ENCODE results near the gene XRCC1.

DNA sequence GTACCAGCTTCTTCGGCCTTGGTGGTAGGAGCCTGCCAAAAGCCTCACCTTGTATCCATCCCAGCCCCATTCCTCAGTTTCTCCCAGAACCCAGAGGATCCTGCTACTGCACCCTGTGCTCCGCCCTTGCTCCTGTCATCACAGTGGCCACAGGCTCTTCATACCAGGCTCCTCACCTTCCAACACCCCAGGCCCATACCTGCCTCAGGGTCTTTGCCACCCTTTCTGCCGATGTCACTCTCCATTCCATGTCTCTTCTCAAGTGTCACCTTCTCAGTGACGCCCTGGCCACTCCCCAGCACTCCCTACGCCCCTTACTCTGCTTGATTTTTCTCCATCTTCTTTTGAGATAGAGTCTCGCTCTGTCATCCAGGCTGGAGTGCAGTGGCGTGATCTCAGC, 34.5 kb upstream of the XRCC1 start:
- TF ChIP-seq POLR2A (IDR thresholded peaks at IDR 0.05) (no peak), POLR2AphosphoS5 (IDR thresholded peaks at IDR 0.05) (no peak), EP300 (IDR thresholded peaks at IDR 0.05) (no peak)
- TF ChIP-seq, protein P1, sequence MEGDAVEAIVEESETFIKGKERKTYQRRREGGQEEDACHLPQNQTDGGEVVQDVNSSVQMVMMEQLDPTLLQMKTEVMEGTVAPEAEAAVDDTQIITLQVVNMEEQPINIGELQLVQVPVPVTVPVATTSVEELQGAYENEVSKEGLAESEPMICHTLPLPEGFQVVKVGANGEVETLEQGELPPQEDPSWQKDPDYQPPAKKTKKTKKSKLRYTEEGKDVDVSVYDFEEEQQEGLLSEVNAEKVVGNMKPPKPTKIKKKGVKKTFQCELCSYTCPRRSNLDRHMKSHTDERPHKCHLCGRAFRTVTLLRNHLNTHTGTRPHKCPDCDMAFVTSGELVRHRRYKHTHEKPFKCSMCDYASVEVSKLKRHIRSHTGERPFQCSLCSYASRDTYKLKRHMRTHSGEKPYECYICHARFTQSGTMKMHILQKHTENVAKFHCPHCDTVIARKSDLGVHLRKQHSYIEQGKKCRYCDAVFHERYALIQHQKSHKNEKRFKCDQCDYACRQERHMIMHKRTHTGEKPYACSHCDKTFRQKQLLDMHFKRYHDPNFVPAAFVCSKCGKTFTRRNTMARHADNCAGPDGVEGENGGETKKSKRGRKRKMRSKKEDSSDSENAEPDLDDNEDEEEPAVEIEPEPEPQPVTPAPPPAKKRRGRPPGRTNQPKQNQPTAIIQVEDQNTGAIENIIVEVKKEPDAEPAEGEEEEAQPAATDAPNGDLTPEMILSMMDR (IDR thresholded peaks at IDR 0.05), result no peak
